T-helper 9 cell (primary cell): ENCODE measurements around the gene NPPA.

Experiments used
- DNase-seq: peaks from one replicate; pipeline ENCODE4 v3.0.0-alpha.2; 2020

NPPA gene

DNA sequence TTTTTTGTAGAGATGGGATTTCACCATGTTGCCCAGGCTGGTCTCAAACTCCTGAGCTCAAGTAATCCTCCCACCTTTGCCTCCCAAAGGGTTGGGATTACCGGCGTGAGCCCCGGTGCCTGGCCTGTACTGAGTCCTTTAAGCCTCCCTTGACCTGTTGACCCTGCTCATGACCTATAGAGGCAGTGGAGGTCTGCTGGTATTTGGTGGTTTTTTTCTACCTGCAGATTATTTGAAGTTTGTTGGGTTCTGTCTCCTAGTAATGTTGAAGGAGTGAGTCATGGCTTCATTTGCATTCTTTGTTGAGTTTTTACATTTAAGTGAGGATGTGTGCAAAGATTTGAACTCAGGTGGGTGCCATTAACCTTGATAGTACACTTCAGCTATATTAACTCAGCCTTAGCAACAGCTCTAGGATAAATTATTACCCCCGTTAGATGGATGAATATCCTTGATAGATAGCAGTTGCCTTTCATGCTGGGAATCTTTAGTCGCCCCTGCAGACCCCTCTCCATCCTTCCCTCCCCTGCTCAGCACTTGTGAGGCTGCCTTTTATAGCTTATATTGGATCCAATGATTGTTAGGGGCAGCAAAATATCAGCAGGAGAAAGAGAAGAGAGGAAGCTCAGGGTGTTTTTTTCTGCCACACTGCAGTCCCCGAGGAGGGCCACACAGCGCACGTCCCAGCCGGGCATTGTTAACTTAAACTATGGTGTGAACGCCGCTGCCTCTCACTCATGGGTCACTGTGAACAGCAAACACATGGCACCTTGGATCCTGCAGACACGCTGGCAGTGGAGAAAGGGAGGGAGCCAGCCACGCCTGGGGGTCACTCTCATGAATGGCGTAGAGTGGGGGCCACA, 26.0 kb upstream of the NPPA start:
- DNase-seq: no peak

DNA sequence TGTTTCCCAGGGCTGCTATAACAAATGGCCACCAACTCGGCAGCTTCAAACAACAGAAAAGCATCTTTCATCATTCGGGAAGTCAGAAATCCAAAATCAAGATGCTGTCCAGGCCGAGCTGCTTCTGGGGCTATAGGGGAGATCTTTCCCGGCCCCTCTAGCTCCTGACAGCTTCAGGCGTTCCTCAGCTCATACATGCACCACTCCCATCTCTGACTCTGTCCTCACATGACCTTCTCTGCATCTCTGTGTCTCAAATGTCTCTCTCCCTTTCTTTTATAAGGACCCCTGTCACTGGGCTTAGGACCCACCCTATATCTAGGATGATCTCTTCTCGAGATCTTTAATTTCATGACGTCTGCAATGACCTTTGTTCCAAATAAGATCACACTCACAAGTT, 25.0 kb upstream of the NPPA start:
- DNase-seq: no peak

DNA sequence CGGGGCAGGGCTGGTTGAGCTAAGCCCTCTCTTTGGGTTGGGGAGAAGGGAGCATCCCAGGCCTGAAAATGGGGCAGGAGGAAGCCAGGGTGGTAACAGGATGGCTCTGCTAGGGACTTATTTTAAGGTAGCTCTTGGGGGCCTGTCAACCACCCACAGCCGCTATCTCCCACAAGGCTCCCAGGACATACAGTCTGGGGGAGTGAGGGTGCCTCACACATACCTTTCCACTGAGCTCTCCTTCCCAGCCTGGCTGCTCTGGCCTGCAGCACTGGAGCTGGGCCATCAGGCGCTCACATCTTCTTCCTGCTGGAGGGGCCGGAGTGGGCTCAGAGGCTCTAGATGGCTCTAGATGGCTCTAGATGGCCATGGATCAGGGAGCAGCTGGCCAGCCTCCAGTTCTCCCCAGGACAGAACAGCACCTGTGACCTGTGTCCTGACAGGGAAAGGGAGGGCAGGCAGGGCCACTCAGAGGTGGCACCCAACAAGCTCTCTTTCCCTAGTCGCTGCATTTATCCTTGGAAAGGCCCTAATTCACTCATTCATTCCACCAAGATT, 22.1 kb upstream of the NPPA start:
- DNase-seq: no peak

DNA sequence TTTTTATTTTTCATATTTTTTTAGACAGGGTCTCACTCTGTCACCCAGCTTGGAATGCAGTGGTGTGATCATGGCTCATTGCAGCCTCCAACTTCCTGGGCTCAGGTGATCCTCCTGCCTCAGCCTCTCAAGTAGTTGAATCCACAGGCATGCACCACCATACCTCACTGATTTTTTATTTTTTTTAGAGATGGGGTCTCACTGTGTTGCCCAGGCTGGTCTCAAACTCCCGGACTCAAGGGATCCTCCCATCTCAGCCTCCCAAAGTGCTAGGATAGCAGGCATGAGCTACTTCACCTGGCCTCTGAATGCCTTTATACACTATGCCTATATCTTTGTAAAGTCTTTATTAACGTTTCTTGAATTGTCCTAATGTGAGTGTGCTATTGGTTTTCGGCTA, 21.5 kb upstream of the NPPA start:
- DNase-seq: no peak

DNA sequence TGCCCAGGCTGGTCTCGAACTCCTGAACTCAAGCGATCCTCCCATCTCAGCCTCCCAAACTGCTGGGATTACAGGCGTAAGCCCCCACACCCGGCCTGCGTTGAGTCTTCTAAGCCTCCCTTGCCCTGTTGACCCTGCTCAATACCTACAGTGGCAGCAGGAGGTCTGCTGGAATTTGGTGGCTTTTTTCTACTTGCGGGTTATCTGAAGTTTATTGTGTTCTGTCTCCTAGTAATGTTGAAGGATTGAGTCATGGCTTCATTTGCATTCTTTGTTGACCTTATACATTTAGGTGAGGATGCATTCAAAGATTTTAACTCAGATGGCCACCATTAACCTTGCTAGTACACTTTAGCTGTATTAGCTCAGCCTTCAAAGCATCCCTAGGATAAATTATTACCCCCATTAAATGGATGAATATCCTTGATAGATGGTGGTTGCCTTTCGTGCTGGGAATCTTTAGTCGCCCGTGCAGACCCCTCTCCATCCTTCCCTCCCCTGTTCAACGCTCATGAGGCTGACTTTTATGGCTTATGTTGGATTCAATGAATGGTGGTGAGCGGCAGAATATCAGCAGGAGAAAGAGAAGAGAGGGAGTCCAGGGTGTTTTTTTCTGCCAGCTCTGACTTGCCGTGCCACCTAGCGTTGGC, 20.9 kb upstream of the NPPA start:
- no peak for DNase-seq

DNA sequence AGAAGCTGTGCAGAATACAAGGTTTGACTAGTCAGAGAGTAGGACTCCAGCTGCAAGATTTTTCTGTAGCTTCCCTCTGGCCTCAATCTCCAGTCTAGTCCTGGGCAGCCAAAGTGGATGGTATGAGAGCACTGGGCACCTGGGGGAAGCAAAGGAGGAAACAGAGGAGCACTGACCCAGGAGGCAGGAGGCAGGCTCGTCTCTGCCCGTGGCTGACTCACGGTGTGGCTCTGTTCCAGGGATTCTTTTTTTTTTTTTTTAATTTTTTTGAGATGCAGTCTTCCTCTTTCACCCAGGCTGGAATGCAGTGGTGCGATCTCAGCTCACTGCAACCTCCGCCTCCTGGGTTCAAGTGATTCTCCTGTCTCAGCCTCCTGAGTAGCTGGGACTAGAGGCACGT, 15.3 kb upstream of the NPPA start:
- no peak for DNase-seq

DNA sequence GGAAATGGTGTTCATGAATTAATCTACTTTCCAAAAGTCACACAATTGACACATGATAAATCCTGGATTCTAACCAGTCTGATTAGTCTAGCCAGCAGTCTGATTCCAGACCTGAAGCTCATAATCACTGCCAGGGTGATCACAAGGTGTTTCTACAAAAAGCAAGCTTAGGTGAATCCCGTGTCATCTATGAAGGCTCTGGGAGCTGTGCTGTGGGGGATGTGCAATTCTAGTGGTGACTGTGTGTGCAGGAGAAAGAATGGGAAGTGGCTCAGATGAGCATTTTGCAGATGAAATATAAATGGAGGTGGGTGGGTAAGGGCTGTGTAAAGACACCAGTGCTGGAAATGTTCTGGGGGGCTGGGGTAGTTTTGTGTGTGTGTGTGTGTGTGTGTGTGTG, 13.0 kb upstream of the NPPA start:
- no peak for DNase-seq

DNA sequence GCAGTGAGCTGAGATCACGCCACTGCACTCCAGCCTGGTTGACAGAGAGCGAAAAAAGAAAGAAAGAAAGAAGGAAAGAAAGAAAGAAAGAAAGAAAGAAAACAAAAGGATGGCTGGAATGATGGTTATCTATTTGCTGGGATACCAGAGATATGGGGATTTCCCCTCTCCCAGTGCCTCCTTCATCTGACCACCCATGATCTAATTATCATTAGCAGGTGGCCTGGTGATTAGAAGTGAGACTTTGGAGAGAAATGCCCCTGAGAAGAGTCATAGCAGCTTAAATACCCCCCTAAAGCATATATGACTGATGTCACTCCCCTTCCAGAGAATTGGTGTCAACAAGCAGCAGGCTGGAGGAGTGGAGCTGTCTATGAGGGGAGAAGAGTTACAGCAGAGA, 12.5 kb upstream of the NPPA start:
- no peak for DNase-seq

DNA sequence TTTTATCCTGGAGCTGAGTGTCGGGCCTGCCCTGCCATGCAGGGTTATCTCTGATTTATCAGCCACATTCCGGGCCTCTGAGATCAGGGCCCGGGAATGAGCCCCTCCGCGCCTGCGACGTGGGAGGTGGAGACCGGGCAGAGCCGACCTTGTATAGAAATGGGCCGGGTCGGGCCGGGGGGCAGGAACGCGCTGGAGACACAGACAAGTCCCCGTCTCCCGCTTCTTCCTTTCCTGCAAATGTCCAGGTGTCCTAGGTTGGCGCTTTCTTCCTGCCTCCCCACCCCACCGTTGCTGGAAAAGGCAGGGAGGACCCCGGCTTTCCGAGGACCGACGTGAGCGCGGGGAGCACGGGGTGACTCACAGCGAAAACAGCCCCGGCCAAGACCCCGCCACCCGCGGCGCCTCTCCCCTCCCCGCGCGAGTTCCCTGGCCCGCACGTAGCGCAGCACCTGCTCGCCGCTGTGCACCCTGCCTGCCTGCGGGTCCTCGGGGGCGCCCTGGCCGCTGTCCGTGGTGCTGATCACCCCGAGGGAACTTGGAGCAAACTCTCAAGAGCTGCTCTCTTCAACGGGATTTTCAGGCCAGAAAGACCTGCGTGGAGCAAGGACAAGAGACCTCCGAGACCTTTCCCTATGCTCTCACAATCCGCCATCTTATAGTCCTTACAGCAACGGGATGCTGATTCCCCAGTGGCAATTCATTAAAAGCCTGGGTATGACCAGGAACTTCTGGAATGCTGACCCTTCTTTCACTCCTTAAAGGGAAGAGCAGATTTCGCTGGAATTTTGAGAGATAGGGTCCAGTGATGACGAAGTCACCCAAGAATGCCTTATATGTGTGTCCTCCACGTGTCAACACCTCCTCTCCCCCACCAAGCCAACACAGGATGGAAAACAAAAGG, 11.6 kb upstream of the NPPA start:
- peak; percentile 59 for DNase-seq

DNA sequence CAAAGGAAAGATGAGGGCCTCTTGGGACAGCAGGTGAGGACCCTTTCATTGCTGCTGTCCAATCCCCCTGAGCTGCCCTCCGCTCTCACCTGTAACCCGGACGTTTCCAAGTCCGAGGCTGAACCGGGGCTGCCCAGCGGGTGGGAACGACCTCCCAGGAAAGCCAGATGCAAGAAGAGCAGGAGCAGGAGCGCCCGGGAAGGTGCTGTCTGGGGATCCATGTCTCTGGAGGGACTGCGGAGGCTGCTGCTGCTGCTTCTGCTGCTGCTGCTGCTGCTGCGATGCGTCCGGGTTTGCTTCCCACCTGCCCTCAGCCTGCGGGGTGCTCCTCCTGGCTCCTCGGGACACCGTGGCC, 11.0 kb upstream of the NPPA start, which contains the start of gene NPPB:
NPPB (minus strand) TSS at position 333 of the 355 bp plus-strand sequence; CDS start at position 221, 112 bp downstream.
- DNase-seq: no peak

DNA sequence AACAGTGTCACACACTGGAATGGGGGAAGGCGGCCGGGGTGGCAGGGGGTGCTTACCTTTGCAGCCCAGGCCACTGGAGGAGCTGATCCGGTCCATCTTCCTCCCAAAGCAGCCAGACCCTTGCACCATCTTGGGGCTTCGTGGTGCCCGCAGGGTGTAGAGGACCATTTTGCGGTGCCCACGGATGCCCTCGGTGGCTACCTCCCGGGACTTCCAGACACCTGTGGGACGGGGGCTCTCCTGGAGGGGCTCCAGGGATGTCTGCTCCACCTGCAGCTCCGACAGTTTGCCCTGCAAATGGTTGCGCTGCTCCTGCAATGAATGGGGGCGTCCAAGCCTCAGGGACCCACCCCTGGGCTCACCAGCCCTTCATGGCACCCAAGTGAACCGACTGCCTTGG, 10.6 kb upstream of the NPPA start:
- no peak for DNase-seq

DNA sequence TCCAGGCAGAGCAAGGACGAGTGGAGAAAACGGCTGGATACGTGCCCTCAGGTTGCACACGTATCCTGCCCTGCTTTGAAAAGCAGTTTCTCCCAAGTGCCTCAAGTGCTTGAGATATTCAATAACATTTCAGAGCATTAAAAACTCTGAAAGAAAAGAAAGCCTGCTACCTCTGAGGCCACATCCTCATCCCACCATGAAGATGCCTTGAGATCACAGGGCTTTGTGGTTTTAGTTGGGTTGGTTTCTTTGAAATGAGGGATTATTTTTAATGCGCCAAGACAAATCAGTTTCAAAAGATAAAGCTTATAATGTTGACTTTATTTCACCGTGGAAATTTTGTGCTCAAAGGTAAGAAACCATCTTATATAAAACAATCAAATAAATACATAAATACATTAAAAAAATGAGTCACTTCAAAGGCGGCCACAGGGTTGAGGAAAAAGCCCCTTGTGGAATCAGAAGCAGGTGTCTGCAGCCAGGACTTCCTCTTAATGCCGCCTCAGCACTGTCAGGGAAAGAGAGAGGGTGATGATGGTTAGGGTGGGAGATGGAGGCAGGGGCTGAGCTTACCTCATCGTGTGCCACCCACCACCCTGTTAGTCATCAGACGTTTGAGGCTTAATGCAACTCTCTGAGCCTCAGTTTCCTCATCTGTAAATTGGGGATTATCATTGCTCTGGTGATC, 9.7 kb upstream of the NPPA start:
- no peak for DNase-seq

DNA sequence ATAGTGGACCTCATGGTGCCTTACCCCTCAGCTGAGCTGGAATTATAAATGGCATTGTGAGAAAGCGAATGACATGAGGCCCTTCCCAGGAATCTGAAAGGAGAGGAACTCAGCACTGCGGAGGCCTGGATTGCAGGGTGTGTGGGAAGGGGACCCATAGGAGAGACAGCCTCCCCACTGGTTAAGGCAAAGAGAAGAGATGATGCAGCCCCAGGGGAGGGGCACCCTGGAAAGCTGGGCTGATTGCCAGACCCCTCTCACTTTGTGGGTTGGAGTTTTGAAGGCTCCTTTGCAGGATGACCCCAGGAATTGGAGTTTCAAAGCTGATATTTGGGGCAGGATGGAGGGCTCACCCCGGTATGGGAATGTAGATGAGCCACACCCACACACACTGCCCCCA, 9.1 kb upstream of the NPPA start:
- no peak for DNase-seq

DNA sequence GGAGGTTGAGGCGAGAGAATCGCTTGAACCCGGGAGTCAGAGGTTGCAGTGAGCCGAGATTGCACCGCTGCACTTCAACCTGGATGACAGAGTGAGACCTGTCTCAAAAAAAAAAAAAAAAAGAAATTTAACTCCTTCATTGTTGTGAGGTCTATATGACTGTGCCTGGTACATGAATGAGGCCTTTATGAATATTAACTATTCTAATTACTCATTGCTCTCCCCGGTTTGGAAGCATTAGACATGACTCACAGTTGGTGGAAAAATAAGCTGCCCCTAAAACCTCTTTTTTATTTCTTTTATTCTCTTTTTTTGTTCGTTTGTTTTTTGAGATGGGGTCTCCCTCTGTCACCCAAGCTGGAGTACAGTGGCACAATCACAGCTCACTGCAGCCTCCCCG, 7.8 kb upstream of the NPPA start:
- DNase-seq: no peak

DNA sequence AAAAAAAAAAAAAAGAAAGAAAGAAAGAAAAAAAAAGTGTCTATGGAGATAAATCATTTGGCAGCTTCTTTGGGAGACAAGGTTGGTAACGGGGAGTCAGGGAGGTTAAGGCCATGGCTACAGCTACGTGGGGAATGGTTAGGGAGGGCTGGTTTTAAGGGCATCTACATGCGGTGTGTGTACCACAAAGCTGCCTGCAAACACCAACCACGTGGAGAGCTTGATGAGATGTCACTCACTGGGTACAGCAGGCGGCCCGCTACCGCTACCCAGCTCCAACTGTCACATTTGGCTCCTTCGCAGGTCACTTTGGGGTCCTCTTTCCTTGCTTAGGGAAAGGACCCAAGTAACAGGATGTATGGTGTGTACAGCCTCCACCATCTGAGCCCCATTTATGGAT, 6.9 kb upstream of the NPPA start:
- DNase-seq: no peak

DNA sequence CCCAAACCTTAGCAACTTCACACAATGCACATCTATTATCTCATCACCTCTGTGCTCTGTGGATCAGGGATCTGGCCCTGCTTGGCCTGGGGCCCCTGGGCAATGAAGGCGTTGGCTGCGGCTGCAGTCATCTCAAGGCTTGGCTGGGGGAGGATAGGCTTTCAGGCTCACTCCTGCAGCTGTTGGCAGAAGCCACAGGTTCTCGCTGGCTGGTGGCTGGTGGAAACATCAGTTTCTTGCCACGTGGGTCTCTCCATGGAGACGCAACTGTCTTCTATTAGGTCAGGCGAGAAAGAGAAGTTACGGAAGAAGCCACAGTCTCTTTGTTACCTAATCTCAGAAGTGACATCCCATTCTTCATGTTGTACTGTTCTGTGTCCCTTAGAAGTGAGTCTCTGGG, 3.6 kb upstream of the NPPA start:
- no peak for DNase-seq

DNA sequence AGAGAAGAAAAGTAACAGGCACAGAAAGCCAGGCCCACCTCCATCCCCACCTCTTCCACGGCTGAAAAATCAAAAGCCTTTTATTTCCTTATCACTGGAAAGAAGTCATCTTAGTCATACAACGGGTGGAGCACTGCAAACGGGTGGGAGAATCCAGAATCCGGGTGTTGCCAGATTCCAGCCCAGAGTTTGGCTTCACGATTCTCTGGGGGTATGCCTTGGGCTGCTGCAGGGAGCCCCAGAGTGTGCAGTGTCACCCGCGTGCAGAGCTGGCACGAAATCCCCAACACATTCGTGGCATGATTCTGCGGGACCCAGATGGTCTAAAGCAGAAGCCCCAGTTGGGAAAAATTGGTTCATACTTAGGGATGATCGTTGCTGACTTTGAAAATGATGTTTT, 2.6 kb upstream of the NPPA start:
- DNase-seq: no peak

DNA sequence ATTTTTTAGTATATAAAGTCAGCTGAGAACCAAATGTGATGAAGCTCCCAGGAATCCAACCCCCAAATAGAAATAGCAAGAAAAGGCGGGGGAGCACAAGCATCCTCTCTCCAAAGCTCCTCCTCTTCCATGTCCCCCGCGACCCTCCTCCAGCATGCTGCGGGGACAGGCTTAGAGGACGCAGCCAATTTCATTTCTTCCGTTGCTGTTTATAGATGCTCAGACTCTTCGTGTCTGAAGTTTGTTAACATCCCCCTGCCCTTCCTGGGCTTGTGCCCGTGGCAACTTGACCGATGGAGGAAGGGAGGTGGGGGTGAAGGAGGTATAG, 754 bp upstream of the NPPA start:
- no peak for DNase-seq

DNA sequence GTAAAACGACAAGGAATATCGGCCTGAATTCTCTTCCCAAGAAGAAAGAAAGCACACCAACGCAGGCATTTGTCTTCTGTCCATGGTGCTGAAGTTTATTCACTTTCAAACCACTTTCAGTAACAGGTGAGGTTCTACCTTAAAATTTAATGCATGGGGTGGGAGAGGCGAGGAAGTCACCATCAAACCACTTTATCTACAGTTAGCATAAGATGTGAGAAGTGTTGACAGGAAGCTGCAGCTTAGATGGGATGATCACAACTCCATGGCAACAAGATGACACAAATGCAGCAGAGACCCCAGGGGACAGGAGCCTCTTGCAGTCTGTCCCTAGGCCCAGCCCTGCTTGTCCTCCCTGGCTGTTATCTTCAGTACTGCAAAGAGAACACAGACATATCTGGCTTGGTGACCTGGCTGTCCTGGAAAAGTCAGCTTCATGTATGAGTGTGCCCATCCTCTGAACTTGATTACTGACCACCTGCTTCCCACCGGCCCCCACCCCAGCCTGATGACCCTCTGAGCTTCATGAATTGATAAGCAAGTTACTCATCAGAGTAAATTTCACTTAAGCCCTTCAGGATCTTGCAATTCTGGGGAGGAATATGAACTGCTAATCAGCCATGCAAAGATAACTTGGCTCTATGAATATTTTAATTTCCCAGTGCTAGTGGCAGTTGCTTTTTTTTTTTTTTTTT, 1.8 kb downstream of the NPPA start:
- DNase-seq: no peak

DNA sequence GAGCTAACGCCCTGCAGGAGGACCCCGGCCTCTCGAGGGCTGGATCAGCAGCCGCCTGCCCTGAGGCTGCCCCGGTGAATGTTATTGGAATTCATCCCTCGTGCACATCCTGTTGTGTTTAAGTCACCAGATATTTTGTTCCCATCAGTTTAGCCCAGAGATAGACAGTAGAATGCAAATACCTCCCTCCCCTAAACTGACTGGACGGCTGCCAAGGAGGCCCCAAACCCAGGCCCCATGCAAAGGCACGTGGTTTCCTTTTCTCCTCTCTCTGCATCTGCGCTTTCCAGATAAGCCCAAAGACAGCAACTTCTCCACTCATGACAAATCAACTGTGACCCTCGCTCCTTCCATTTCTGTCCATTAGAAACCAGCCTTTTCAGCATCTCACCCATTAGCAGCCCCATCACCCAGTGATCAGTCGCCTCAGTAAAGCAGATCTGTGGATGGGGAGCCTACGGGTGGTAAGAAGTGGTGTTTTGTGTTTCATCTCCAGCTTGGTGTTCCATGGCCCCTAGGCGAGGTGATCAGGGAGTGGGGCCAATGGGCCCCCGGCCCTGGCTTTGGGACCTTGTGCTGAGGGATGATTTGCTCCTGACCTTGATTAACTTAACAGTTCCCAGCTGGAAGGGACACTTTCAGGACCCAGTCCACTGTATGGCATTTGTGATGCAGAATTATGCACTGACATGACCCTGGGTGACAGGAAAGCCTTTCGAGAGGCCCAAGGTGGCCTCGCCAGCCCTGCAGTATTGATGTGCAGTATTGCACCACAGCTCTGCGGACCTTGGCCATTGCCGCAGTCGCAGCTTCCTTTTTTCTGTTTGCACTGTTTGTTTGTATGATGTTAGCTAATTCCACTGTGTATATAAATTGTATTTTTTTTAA, 5.2 kb downstream of the NPPA start:
- DNase-seq: no peak
